ENCODE results near the gene CDK15.

Gene CDK15

DNA sequence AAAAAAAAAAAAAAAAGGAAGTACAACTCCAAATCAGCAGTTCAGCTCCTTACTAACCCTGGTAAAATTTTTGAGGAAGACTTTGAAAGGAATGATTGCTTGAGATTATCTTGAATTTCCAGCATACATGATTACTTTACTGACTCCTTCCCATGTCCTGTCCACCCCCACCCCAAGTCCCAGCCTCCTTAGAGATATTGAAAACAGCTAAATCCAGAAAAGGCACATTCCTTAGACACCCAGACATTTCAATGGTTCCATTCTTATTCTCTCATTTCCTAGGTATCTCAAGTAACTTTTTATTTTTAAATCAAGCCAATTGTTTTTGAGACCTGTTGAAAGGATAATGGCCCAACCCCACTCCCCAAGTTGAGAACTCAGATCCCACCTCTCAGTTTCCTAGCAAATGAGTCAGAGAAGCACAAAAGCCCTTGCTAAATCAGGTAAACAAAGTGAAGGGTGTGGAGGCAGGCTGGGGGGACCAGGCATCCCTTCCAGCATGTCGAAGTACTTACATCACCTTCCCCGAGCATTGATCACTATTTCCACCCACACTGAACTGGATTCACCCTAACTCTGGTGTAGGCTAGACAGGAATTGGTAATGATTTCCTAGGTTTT is 131.9 kb downstream of the CDK15 start:
- peak; percentile 52 for DNase-seq (ENCODE audit: low read depth)

GRCh38 chr2:201938781-201939180 is 132.4 kb downstream of the CDK15 start:
- no peak for DNase-seq (ENCODE audit: low read depth)

- DNase-seq (ENCODE audit: low read depth): no peak
Measured at GRCh38 chr2:201939453-201939941, 133.2 kb downstream of the CDK15 start.

GRCh38 chr2:201942531-201942930 is 136.2 kb downstream of the CDK15 start:
- no peak for DNase-seq (ENCODE audit: low read depth)
